Breast epithelium (tissue), 4 donors: ENCODE measurements around the gene NR4A2. TPM values are rescaled to one million over a fixed set of nuclear protein-coding genes. Genes with fewer than 3 reads are reported as not detected.

Source experiments
- DNase-seq, 2 donors: peaks; one replicate each; pipeline ENCODE4 v3.0.0-alpha.2; 2019; ENCODE audit warnings: low spot score in 2 of 2
- H3K27ac ChIP-seq, 2 donors: fragments of 200-600 bp; sonication (generic) in 1 of 2; one replicate each; pipeline ENCODE4 v1.5.1; 2016 to 2019; ENCODE audit warnings: mild to moderate bottlenecking in 1 of 2
- H3K27me3 ChIP-seq, 2 donors: fragments of 200-600 bp; sonication (generic) in 1 of 2; one replicate each; pipeline versions ENCODE4 v1.5.1 to v1.6.0; 2017 to 2019; ENCODE audit warnings: control low read depth in 1 of 2, mild to moderate bottlenecking in 1 of 2
- H3K36me3 ChIP-seq: fragments of 200-600 bp; one replicate; pipeline ENCODE4 v1.5.1; 2019
- H3K4me1 ChIP-seq, 2 donors: fragments of 200-600 bp; sonication (generic); one replicate each; pipeline ENCODE4 v1.5.1; 2016 to 2019; ENCODE audit warnings: control low read depth in 1 of 2
- H3K4me3 ChIP-seq, 3 donors: fragments of 200-600 bp; sonication (generic); 1 replicate in 2 of 3; 2 replicates in 1 of 3; pipeline ENCODE4 v1.5.1; 2016 to 2019; ENCODE audit warnings: mild to moderate bottlenecking in 3 of 3, moderate library complexity in 2 of 3
- H3K9me3 ChIP-seq, 2 donors: fragments of 200-600 bp; sonication (generic) in 1 of 2; one replicate each; pipeline ENCODE4 v1.5.1; 2016 to 2019; ENCODE audit warnings: control low read depth in 1 of 2
- POLR2A ChIP-seq: fragments of 450-650 bp; IDR thresholded peaks from one replicate; pipeline ENCODE4 v1.6.1; 2016; ENCODE audit warnings: antibody characterized with exemption, mild to moderate bottlenecking, moderate library complexity
- POLR2AphosphoS5 ChIP-seq, 3 donors: sonication (generic); formaldehyde crosslinking; IDR thresholded peaks; one replicate each; pipeline ENCODE4 v1.6.1; 2017; ENCODE audit warnings: antibody characterized with exemption in 3 of 3
- intact Hi-C: fragments of 100-400 bp; cut with DNase I; formaldehyde crosslinking; loops from one replicate; pipeline ENCODE4 v1.15.1; 2023; ENCODE audit warnings: low total_unique reads
- total RNA-seq, 3 donors: library from RNA; depleted of rRNA; stranded (reverse); fragments of >200 nt; gene quantifications; one replicate each; pipeline ENCODE4 v1.1.0, GENCODE V29; 2016
- TF ChIP-seq, protein P1 (sequence below), 3 donors: fragments of 450-650 bp; IDR thresholded peaks; one replicate each; pipeline ENCODE4 v1.5.1; 2016 to 2017; ENCODE audit warnings: antibody characterized with exemption in 3 of 3, mild to moderate bottlenecking in 3 of 3, moderate library complexity in 3 of 3

Gene NR4A2
- total RNA-seq, 3 donors from 2014 or later: 3.8 to 29.4 (median 7.9) TPM

DNA sequence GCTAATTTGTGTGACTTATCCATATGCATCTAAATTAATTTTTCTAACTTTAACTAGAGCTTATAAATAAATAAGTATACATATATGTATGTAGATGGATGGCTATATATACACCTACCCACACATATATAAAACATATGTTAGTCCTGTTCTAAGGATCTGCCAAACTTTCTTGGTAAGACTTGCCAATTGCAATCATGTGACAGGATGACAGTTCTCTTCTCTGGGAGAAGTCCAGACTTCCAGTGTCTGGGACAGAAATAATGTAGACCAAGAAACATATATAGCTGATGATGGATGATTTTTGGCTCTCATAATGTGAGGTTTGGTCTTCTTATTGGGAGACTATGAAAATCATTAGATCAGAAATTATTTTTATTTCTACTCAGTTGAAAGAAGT, 30.6 kb upstream of the NR4A2 start:
- Histone ChIP-seq H3K9me3 (no peaks in the 10 kb centered on the region), H3K4me3 (no peak overlapping the region), H3K4me1 (no peaks in the 10 kb centered on the region), H3K27me3 (no peaks in the 10 kb centered on the region), H3K36me3 (no peaks in the 10 kb centered on the region), H3K27ac (no peak overlapping the region)
- no peak for DNase-seq
- TF ChIP-seq POLR2A (no peak), POLR2AphosphoS5 (IDR thresholded peaks at IDR 0.05) (no peak)
- TF ChIP-seq, protein P1, sequence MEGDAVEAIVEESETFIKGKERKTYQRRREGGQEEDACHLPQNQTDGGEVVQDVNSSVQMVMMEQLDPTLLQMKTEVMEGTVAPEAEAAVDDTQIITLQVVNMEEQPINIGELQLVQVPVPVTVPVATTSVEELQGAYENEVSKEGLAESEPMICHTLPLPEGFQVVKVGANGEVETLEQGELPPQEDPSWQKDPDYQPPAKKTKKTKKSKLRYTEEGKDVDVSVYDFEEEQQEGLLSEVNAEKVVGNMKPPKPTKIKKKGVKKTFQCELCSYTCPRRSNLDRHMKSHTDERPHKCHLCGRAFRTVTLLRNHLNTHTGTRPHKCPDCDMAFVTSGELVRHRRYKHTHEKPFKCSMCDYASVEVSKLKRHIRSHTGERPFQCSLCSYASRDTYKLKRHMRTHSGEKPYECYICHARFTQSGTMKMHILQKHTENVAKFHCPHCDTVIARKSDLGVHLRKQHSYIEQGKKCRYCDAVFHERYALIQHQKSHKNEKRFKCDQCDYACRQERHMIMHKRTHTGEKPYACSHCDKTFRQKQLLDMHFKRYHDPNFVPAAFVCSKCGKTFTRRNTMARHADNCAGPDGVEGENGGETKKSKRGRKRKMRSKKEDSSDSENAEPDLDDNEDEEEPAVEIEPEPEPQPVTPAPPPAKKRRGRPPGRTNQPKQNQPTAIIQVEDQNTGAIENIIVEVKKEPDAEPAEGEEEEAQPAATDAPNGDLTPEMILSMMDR (IDR thresholded peaks at IDR 0.05): no peak
- intact Hi-C loops: no loop called here

DNA sequence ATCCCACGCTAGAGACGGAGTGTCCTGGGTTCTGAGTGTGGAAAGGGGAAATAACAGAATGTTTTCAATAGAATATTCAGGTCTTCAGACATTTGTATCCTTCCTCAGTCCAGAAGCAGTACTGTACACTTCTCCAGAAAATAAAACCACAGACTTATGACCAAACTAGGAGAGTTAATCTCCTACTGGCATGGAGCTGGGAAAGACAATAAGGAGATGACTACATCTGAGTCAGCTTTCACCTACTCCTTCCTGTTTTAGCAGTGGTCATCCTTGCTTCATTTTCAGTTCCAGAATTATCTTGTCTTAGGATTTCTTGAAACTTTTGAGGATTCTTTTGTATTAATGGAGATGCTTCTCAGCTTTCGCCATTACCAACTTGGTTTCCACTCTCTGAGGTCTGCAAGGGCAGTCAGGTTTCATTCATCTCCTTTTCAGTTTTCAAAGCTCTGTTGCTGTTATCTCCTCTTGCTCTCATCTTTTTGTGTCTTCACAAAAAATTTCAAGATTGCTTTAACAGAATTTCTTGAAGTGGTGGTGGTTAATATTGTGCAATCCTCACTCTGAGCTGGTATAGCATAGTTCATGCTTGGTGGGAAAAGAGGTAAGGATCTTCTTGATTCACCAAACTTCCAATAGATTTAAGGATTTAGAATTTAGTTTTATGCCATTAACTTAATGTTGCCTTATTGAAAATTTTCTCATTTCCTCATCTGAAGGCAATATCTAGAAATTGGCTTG, 23.7 kb upstream of the NR4A2 start:
- no peak for TF ChIP-seq POLR2AphosphoS5 (IDR thresholded peaks at IDR 0.05)
- TF ChIP-seq POLR2A: no peak
- TF ChIP-seq, protein P1 (IDR thresholded peaks at IDR 0.05): no peak
- intact Hi-C loops: no loop called here

DNA sequence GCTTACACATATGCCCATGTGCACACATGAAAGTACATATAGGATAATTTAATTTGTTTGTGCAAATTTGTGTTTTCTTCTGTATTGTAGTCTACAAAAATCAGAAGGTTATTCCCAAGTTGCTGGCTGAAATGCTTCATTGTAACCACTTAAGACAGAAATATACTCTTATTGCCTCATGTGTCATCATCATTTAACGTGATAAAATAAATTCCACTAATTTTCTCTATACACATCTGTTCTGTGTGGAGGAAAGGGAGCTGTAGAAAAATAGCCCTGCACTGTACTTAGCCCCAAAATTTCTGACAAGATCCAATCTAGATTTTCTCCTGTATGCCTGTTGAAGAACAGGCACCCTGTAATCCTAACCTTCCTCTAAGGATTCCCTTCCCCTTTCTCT, 20.4 kb upstream of the NR4A2 start:
- intact Hi-C loops: no loop called here
- H3K9me3 ChIP-seq: no peaks in the 10 kb centered on the region
- no peaks in the 10 kb centered on the region for H3K4me1 ChIP-seq
- H3K4me3 ChIP-seq: no peak overlapping the region
- no peaks in the 10 kb centered on the region for H3K27me3 ChIP-seq
- no peak overlapping the region for H3K27ac ChIP-seq
- no peak for DNase-seq
- TF ChIP-seq, protein P1 (IDR thresholded peaks at IDR 0.05): no peak
- TF ChIP-seq POLR2A (no peak), POLR2AphosphoS5 (IDR thresholded peaks at IDR 0.05) (no peak)
- no peaks in the 10 kb centered on the region for H3K36me3 ChIP-seq

More for the DNA sequence above, 23.7 kb upstream of the NR4A2 start:
- H3K36me3 ChIP-seq: no peaks in the 10 kb centered on the region
- H3K4me3 ChIP-seq: no peak overlapping the region
- no peak overlapping the region for H3K27ac ChIP-seq
- H3K27me3 ChIP-seq: no peaks in the 10 kb centered on the region
- H3K9me3 ChIP-seq: no peaks in the 10 kb centered on the region
- DNase-seq: no peak
- H3K4me1 ChIP-seq: no peaks in the 10 kb centered on the region

DNA sequence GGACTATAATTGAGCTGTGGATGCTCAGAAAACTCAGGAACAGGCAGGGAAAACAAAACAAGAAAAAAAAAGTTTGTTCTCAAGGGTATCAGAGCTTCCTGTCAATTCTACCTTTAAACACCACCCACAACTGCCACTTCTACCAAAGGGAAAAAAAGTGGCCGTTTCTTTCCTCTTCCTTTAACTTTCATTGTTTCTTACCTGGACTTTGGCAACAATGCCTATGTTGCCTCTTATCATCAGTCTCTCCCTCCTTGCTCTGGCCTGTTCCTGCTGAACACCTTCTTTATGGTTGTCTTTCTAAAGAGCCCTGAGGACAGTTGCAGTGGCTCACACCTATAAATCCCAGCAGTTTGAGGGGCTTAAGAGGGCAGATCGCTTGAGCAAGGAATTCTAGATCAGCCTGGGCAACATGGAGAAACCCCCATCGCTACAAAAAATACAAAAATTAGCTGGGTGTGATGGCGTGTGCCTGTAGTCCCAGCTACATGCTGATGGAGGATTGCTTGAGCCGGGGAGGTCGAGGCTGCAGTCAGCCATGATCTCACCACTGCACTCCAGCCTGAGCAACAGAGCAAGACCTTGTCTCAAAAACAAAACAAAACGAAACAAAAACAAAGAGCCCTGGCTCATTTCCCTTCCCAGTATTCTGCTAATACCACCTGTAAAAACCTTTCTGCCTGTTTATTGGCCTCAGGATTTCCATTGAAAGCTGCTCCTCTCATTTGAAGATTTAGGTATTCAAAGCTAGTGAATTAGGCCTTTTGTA, 18.0 kb upstream of the NR4A2 start:
- TF ChIP-seq POLR2A: no peak
- TF ChIP-seq POLR2AphosphoS5 (IDR thresholded peaks at IDR 0.05): no peak
- TF ChIP-seq, protein P1 (IDR thresholded peaks at IDR 0.05): no peak
- no peak for DNase-seq
- H3K4me3 ChIP-seq: no peak overlapping the region
- intact Hi-C loops: no loop called here
- no peak overlapping the region for H3K27ac ChIP-seq
- H3K4me1 ChIP-seq: no peaks in the 10 kb centered on the region
- no peaks in the 10 kb centered on the region for H3K27me3 ChIP-seq
- no peaks in the 10 kb centered on the region for H3K9me3 ChIP-seq
- no peaks in the 10 kb centered on the region for H3K36me3 ChIP-seq

DNA sequence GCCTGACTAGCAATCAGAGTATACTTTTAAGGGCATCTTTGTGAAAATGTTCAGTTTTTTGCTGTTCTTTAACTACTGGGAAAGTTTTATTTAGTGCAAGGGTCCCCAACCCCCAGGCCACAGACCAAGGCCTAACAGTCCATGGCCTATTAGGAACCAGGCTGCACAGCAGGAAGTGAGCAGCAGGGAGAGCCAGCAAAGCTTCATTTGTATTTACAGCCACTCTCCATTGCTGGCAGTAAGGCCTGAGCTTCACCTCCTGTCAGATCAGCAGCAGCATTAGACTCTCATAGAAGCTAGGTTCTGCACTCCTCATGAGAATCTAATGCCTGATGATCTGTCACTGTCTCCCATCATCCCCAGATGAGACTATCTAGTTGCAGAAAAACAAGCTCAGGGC, 17.1 kb upstream of the NR4A2 start:
- H3K36me3 ChIP-seq: no peaks in the 10 kb centered on the region
- no peak overlapping the region for H3K4me3 ChIP-seq
- DNase-seq: no peak
- TF ChIP-seq POLR2AphosphoS5 (IDR thresholded peaks at IDR 0.05) (no peak), POLR2A (no peak)
- TF ChIP-seq, protein P1 (IDR thresholded peaks at IDR 0.05): no peak
- H3K27ac ChIP-seq: no peak overlapping the region
- no peaks in the 10 kb centered on the region for H3K4me1 ChIP-seq
- no peaks in the 10 kb centered on the region for H3K27me3 ChIP-seq
- H3K9me3 ChIP-seq: no peaks in the 10 kb centered on the region
- intact Hi-C loops: no loop called here
